Neural progenitor cell (in vitro differentiated cells): ENCODE results near the gene MYO16. TPM values are rescaled to one million over a fixed set of nuclear protein-coding genes. Genes with fewer than 3 reads are reported as not detected.

Experiments
- DNase-seq: peaks from one replicate; pipeline ENCODE4 v3.0.0-alpha.2; 2016; ENCODE audit warnings: low spot score
- H2AFZ ChIP-seq: fragments of 200-600 bp; sonication (generic); replicated peaks from 2 replicates; pipeline ENCODE4 v1.6.1; 2016; ENCODE audit warnings: antibody characterized with exemption
- H3F3A ChIP-seq: fragments of 200-600 bp; sonication (generic); 2 replicates; pipeline ENCODE4 v1.6.1; 2016; ENCODE audit warnings: antibody characterized with exemption, low read depth
- H3K27ac ChIP-seq: fragments of 200-600 bp; sonication (generic); 2 replicates; pipeline ENCODE4 v1.5.1; 2016; ENCODE audit warnings: mild to moderate bottlenecking
- H3K27me3 ChIP-seq: fragments of 200-600 bp; sonication (generic); 2 replicates; pipeline ENCODE4 v1.6.1; 2016; ENCODE audit warnings: mild to moderate bottlenecking, moderate library complexity
- H3K36me3 ChIP-seq: fragments of 200-600 bp; sonication (generic); 2 replicates; pipeline ENCODE4 v1.5.1; 2016
- H3K4me1 ChIP-seq: fragments of 200-600 bp; sonication (generic); 2 replicates; pipeline ENCODE4 v1.6.1; 2016; ENCODE audit warnings: mixed run types
- H3K4me2 ChIP-seq: fragments of 200-600 bp; sonication (generic); 2 replicates; pipeline ENCODE4 v1.6.1; 2016
- H3K4me3 ChIP-seq: fragments of 200-600 bp; sonication (generic); 2 replicates; pipeline ENCODE4 v1.5.1; 2016
- H3K79me2 ChIP-seq: fragments of 200-600 bp; sonication (generic); 2 replicates; pipeline ENCODE4 v1.6.1; 2016; ENCODE audit warnings: low read depth
- H3K9ac ChIP-seq: fragments of 200-600 bp; sonication (generic); 2 replicates; pipeline ENCODE4 v1.6.1; 2016
- H3K9me3 ChIP-seq: fragments of 200-600 bp; sonication (generic); 2 replicates; pipeline ENCODE4 v1.5.1; 2016; ENCODE audit warnings: low read depth
- H4K20me1 ChIP-seq: fragments of 200-600 bp; sonication (generic); 2 replicates; pipeline ENCODE4 v1.6.1; 2016; ENCODE audit warnings: low read depth
- H3K27ac Mint-ChIP-seq: 3 replicates; pipeline ENCODE4 v1.8.0; 2021; ENCODE audit warnings: mixed read lengths
- H3K27me3 Mint-ChIP-seq: 2 replicates; pipeline ENCODE4 v1.8.0; 2022; ENCODE audit warnings: low read depth, mild to moderate bottlenecking, inconsistent platforms, moderate library complexity, mixed read lengths; ENCODE audit not compliant: insufficient read depth
- H3K36me3 Mint-ChIP-seq: 3 replicates; pipeline ENCODE4 v1.8.0; 2021; ENCODE audit warnings: mixed read lengths
- H3K4me1 Mint-ChIP-seq: 3 replicates; pipeline ENCODE4 v1.8.0; 2021; ENCODE audit warnings: mixed read lengths
- H3K4me3 Mint-ChIP-seq: 3 replicates; pipeline ENCODE4 v1.8.0; 2021; ENCODE audit warnings: mild to moderate bottlenecking, moderate library complexity, mixed read lengths
- H3K9me3 Mint-ChIP-seq: 3 replicates; pipeline ENCODE4 v1.8.0; 2020; ENCODE audit warnings: mixed read lengths
- EZH2 ChIP-seq: fragments of 200-600 bp; sonication (generic); IDR thresholded peaks from 2 replicates; pipeline ENCODE4 v1.6.1; 2017; ENCODE audit warnings: antibody characterized with exemption, mild to moderate bottlenecking, moderate library complexity
- EZH2phosphoT487 ChIP-seq: fragments of 200-600 bp; sonication (generic); IDR thresholded peaks from 2 replicates; pipeline ENCODE4 v1.6.1; 2017; ENCODE audit warnings: antibody characterized with exemption
- total RNA-seq: library from RNA; depleted of rRNA; stranded (reverse); fragments of >200 nt; gene quantifications from 2 replicates; pipeline ENCODE4 v1.2.3, GENCODE V29; 2015; ENCODE audit warnings: low replicate concordance
- TF ChIP-seq, protein P1 (sequence below): fragments of 200-600 bp; sonication (generic); IDR thresholded peaks from 2 replicates; pipeline ENCODE4 v1.5.1; 2017; ENCODE audit warnings: antibody characterized with exemption, mild to moderate bottlenecking

Gene MYO16
- total RNA-seq, 1 donor from 2014 or later, result 0.41 TPM

DNA sequence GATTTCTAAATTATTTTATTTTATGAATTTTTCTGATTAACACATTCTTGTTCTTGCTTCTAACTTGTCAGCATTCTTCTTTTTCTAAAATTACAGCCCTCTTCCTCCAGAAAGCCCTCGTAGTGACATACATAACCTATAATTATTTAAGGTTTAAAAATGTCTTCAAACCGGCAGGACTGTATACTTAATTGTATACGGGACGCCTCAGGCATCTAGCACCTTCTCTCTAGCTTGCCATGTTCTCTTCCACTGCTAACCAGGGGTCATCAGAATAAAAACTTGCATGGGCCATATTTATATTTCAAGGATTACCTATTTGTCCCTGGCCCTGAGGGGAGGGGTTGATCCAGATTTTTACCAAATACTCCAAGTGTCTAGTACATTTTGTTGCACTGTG lies 380.3 kb downstream of the MYO16 start:
- peaks cover 3% of the 10 kb centered on the region for H3K27me3 Mint-ChIP-seq
- Histone ChIP-seq H3K9me3 (no peaks in the 10 kb centered on the region), H3K4me1 (peaks cover 16% of the 10 kb centered on the region), H3K27me3 (no peaks in the 10 kb centered on the region), H3K36me3 (no peaks in the 10 kb centered on the region), H3K9ac (no peak overlapping the region), H2AFZ (no peak overlapping the region), H3K27ac (no peak overlapping the region), H3K79me2 (no peaks in the 10 kb centered on the region), H3F3A (no peaks in the 10 kb centered on the region), H4K20me1 (no peaks in the 10 kb centered on the region), H3K4me2 (no peak overlapping the region), H3K4me3 (no peak overlapping the region)
- no peak overlapping the region for H3K27ac Mint-ChIP-seq
- no peak overlapping the region for H3K4me3 Mint-ChIP-seq
- TF ChIP-seq EZH2phosphoT487, result no peak
- TF ChIP-seq, protein P1, sequence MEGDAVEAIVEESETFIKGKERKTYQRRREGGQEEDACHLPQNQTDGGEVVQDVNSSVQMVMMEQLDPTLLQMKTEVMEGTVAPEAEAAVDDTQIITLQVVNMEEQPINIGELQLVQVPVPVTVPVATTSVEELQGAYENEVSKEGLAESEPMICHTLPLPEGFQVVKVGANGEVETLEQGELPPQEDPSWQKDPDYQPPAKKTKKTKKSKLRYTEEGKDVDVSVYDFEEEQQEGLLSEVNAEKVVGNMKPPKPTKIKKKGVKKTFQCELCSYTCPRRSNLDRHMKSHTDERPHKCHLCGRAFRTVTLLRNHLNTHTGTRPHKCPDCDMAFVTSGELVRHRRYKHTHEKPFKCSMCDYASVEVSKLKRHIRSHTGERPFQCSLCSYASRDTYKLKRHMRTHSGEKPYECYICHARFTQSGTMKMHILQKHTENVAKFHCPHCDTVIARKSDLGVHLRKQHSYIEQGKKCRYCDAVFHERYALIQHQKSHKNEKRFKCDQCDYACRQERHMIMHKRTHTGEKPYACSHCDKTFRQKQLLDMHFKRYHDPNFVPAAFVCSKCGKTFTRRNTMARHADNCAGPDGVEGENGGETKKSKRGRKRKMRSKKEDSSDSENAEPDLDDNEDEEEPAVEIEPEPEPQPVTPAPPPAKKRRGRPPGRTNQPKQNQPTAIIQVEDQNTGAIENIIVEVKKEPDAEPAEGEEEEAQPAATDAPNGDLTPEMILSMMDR, result no peak
- no peak for DNase-seq
- peaks cover 9% of the 10 kb centered on the region for H3K9me3 Mint-ChIP-seq
- H3K4me1 Mint-ChIP-seq, result peaks cover 18% of the 10 kb centered on the region
- peaks cover 3% of the 10 kb centered on the region for H3K36me3 Mint-ChIP-seq

DNA sequence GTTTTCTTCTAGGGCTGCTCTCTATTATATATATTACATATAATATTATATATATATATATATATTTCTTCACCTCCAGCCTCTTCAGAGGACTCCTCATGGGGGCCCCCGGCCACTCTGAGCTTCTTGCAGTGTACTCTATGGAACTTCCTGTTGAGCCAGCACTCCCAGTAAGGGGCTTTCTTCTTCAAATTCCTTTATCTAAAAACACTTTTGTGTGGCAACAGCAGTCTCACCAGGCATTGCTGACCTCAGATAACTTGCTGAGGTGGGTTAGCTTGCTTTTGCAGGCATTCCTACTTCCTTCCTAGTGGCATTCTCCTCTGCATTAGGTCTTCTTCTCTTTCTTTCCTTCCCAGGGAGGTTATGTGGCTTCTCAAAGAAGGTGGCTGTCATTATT lies 381.5 kb downstream of the MYO16 start:
- no peak overlapping the region for H3K4me2 ChIP-seq
- no peaks in the 10 kb centered on the region for H3K9me3 ChIP-seq
- H3F3A ChIP-seq, result no peaks in the 10 kb centered on the region
- no peak for TF ChIP-seq EZH2
- TF ChIP-seq, protein P1, result no peak
- H3K9ac ChIP-seq, result no peak overlapping the region
- no peaks in the 10 kb centered on the region for H3K79me2 ChIP-seq
- H3K36me3 ChIP-seq, result no peaks in the 10 kb centered on the region
- H4K20me1 ChIP-seq, result no peaks in the 10 kb centered on the region
- H3K4me1 ChIP-seq, result peaks cover 16% of the 10 kb centered on the region
- H3K9me3 Mint-ChIP-seq, result peaks cover 9% of the 10 kb centered on the region
- peak overlapping the region; percentile 90 for H3K27ac Mint-ChIP-seq
- H3K4me3 Mint-ChIP-seq, result no peak overlapping the region
- no peak overlapping the region for H3K27ac ChIP-seq
- peaks cover 3% of the 10 kb centered on the region for H3K27me3 Mint-ChIP-seq
- peak overlapping the region; percentile 60 for H2AFZ ChIP-seq
- no peaks in the 10 kb centered on the region for H3K27me3 ChIP-seq
- peaks cover 3% of the 10 kb centered on the region for H3K36me3 Mint-ChIP-seq
- DNase-seq, result peak; percentile 15
- H3K4me1 Mint-ChIP-seq, result peaks cover 18% of the 10 kb centered on the region
- H3K4me3 ChIP-seq, result no peak overlapping the region

DNA sequence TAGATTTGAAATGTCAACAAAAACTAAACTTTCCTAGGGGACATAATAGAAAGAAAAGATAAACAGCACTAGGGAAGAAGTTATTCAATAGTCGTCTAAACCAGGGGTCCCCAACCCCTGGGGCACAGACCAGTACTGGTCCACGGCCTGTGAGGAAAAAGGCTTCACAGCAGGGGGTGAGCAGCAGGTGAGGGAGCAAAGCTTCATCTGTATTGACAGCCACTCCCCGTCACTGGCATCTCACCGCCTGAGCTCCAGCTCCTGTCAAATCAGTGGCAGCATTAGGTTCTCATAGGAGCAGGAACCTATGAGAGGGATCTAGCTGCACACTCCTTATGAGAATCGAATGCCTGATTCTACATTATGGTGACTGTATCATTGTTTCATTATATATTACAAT lies 382.7 kb downstream of the MYO16 start:
- H2AFZ ChIP-seq, result no peak overlapping the region

More for the DNA sequence above, 382.7 kb downstream of the MYO16 start:
- H3K4me3 ChIP-seq, result no peak overlapping the region
- Mint-ChIP-seq H3K27ac (no peak overlapping the region), H3K9me3 (peaks cover 9% of the 10 kb centered on the region), H3K4me3 (no peak overlapping the region), H3K36me3 (no peaks in the 10 kb centered on the region), H3K27me3 (peaks cover 1% of the 10 kb centered on the region), H3K4me1 (peaks cover 18% of the 10 kb centered on the region)
- H3K27me3 ChIP-seq, result no peaks in the 10 kb centered on the region
- H3K4me1 ChIP-seq, result peaks cover 16% of the 10 kb centered on the region
- H3K79me2 ChIP-seq, result no peaks in the 10 kb centered on the region
- no peak for TF ChIP-seq EZH2phosphoT487
- TF ChIP-seq, protein P1, result no peak
- TF ChIP-seq EZH2, result no peak
- no peak overlapping the region for H3K4me2 ChIP-seq
- no peaks in the 10 kb centered on the region for H3K36me3 ChIP-seq
- no peaks in the 10 kb centered on the region for H4K20me1 ChIP-seq
- H3K9ac ChIP-seq, result no peak overlapping the region
- no peaks in the 10 kb centered on the region for H3K9me3 ChIP-seq
- DNase-seq, result peak; percentile 15
- no peak overlapping the region for H3K27ac ChIP-seq
- no peaks in the 10 kb centered on the region for H3F3A ChIP-seq
